ENCODE measurements around the gene ANKRD13A.

DNA sequence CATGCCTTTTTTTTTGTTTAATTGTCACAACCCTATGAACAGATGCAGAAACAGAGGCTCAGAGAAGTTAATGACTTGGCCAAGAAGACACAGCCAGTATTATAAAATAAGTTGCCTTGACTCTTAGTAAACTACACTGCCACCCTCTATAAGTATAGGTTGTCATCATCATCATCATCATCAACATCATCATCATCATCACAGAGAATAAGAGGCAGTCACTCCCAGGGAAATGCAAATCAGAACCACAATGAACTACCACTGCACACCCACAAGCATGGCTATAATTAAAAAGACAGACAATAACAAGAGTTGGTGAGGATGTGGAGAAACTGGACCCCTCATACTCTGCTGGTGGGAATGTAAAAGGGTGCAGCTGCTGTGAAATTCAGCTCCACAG lies 72.3 kb downstream of the ANKRD13A start:
- no peak for TF ChIP-seq POLR2A (IDR thresholded peaks at IDR 0.05; ENCODE audit: low read depth, low read length)
- TF ChIP-seq POLR2AphosphoS5 (IDR thresholded peaks at IDR 0.05; ENCODE audit: low read depth, low read length) = no peak
- TF ChIP-seq TAF1 (IDR thresholded peaks at IDR 0.05; ENCODE audit: low read depth, low read length) = no peak
